GM21723 (cell line): Measurements from ENCODE around the gene ATP6V0A1.

Source experiments
- ATAC-seq: cut with Tn5 transposase; IDR thresholded peaks from one replicate; pipeline ENCODE4 v1.9.1; 2021; ENCODE audit warnings: mild to moderate bottlenecking, moderate library complexity; ENCODE audit not compliant: unreplicated experiment

Gene ATP6V0A1

GRCh38 chr17:42518046-42518754 is 59.5 kb downstream of the ATP6V0A1 start:
- no peak for ATAC-seq

GRCh38 chr17:42518755-42519545 is 60.3 kb downstream of the ATP6V0A1 start:
- no peak for ATAC-seq

GRCh38 chr17:42519546-42520491 is 61.1 kb downstream of the ATP6V0A1 start:
- ATAC-seq = no peak

- no peak for ATAC-seq
These were observed 61.9 kb downstream of the ATP6V0A1 start for GRCh38 chr17:42520540-42520951.

GRCh38 chr17:42521036-42521435 is 62.4 kb downstream of the ATP6V0A1 start:
- no peak for ATAC-seq

GRCh38 chr17:42521666-42522262 is 63.1 kb downstream of the ATP6V0A1 start:
- no peak for ATAC-seq

GRCh38 chr17:42522263-42522790 is 63.6 kb downstream of the ATP6V0A1 start:
- no peak for ATAC-seq

- ATAC-seq = no peak
These were observed 64.2 kb downstream of the ATP6V0A1 start for GRCh38 chr17:42522798-42523278.

GRCh38 chr17:42525221-42525620 is 66.5 kb downstream of the ATP6V0A1 start:
- ATAC-seq = no peak

GRCh38 chr17:42526031-42526444 is 67.4 kb downstream of the ATP6V0A1 start:
- no peak for ATAC-seq

GRCh38 chr17:42527932-42528331 is 69.3 kb downstream of the ATP6V0A1 start:
- ATAC-seq = no peak

GRCh38 chr17:42529061-42529460 is 70.4 kb downstream of the ATP6V0A1 start:
- ATAC-seq = no peak

- ATAC-seq = no peak
These were observed 72.3 kb downstream of the ATP6V0A1 start for GRCh38 chr17:42530952-42531454.

- ATAC-seq = no peak
These were observed 73.0 kb downstream of the ATP6V0A1 start for GRCh38 chr17:42531455-42532354.

- ATAC-seq = no peak
These were observed 76.7 kb downstream of the ATP6V0A1 start for GRCh38 chr17:42535155-42536047.

- peak; percentile 83 for ATAC-seq
These were observed 77.3 kb downstream of the ATP6V0A1 start, which contains the start of gene NAGLU for GRCh38 chr17:42536048-42536371. Gene NAGLU (plus strand): TSS chr17:42536241. CDS start chr17:42536273, 32 bp downstream.

GRCh38 chr17:42536372-42537155 is 77.9 kb downstream of the ATP6V0A1 start:
- peak; percentile 66 for ATAC-seq
